Posterior cingulate gyrus (tissue), 11 donors: ENCODE data around the gene C20orf202.

Source experiments
- DNase-seq, 10 donors: peaks; one replicate each; pipeline versions ENCODE4 v3.0.0 to v3.0.0-alpha.2; 2020 to 2021; ENCODE audit warnings: mixed read lengths in 3 of 10
- intact Hi-C: fragments of 100-400 bp; cut with DNase I; formaldehyde crosslinking; loops from one replicate; pipeline ENCODE4 v1.15.1; 2023

C20orf202 gene

DNA sequence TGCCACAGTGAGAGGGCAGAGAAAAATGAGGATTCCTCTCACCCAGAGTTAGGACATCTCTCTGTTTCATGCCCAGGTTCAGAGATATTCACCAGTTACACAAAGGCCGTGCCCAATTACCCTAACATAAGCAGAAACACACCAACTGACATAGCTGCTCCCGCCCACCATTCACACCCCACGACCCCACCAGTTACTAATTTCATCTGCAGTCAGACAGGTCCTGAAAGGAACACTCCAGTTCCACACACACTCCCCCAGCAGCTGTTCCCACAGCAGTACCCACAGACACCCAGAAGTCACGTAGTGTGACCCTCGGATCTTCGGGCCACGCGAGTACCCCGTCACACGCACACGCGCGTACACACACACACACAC, 19.0 kb upstream of the C20orf202 start:
- intact Hi-C loops = no loop called here
- DNase-seq = no peak

DNA sequence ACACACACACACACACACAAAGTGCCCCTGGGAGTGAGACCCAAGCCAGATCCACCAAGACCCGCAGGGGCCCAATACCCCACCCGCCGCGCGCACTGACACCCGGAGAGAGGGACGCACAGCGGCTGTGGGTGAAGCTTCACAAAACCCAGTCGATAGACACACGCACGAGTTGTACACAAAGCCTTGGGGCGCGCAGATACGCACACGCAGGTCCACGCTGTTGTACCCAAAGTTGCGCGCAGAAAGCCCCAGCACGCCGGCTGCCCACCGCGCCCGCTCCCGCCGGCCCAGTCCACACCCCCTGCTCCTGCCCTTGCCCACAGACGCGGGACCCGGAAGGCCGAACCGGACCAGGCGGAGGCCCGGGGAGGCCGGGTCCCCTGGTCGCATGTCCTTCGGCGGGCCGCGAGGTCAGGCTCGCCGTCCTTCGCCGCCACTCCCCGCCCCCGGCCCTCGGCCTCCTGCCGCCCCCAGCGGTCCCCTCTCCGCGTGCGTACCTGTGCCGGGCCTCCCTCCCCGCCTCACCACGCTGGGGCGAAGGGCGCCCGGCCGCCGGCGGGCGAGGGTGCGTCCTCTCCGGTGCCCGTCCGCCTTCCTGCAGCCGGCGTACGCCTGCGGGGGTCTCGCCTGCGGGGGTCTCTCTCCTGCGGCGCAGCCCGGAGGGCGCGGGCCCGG, 18.5 kb upstream of the C20orf202 start, which contains the start of gene TMEM74B:
Gene TMEM74B (minus strand): TSS at position 344 of the 678 bp plus-strand sequence. CDS start 1,180 bp downstream, outside the sequence.
- peak in 4 of 10 donors; percentile 14 to 88 (median 50) for DNase-seq
- intact Hi-C loops = no loop called here

DNA sequence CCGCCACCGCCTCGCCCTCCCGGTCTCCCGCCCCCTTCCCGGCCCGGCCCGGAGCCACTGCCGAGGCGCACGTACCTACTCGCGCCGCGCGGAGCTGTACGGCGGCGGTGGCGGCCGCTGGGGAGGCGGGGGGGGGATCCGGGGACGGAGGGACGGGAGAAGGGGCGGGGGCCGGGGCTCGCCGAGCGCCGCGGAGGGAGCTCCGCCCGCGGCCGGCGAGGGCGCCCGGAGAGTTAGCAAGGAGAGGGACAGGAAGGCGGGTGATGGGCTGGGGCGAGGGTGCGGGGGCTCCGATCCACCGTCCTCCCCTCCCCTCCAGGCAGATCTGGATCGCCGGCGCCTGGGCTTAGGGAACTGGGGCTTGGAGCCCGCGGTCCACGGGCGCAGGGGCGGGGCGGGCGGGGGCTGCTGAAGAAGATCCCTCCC, 17.9 kb upstream of the C20orf202 start:
- intact Hi-C loops = no loop called here
- DNase-seq = peak in 3 of 10 donors; percentile 24 to 83 (median 69)

DNA sequence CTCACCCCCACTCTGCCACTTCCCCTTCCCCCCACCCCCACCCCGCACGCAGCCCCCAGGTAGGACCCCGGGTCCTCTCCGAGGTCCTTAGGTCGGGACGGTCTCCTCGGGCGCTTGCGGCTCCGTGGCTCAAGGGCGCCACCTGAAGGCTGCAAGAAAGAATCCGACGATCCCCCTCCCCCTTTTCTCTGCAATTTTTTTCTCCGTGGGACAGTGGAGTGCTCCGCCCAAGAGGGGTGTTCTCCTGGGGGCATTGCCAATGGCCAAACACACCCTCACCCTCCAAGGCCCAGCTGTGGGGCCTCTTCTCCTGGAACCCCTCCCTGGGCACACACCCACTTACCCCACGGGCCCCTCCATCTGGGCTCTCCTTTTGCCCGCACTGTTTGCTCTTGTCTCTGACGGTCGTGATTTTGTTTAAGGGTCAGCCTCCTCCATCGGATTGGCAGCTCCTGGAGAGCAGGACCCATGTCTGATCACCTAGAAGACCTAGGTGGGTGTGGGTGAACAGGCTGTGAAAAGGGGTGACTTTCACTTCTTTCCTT, 17.4 kb upstream of the C20orf202 start:
- peak in 6 of 10 donors; percentile 35 to 93 (median 66) for DNase-seq
- intact Hi-C loops = no loop called here

DNA sequence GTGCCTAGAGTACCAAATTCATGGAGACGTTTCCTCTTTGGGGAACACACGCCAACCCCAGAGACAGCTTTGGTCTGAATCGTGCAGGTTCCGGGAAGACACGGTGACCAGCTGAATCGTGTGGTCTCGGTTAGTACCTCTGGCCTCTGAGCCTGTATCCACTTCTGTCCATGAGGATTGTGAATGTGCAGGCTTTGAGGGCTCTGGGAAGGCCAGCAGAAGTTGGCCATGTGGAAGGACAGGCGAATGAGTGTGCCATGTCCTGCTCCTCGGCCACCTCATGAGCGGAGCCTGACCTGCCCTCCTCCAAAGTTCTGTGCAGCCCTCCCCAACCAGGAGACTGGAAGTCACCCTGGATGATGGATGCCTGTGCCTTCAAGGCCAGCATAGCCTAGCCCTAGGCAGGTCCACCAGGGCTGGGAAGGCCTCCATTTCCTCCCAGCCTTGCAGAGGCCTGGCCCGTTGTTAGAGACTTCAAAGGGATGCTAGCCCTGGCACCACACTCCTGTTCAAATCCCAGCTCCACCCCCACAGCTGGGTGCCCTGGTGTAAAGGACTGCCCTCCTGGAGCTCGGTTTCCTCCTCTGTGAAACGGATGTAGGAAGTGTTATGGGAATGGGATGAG, 16.8 kb upstream of the C20orf202 start:
- DNase-seq = no peak
- intact Hi-C loops = no loop called here

DNA sequence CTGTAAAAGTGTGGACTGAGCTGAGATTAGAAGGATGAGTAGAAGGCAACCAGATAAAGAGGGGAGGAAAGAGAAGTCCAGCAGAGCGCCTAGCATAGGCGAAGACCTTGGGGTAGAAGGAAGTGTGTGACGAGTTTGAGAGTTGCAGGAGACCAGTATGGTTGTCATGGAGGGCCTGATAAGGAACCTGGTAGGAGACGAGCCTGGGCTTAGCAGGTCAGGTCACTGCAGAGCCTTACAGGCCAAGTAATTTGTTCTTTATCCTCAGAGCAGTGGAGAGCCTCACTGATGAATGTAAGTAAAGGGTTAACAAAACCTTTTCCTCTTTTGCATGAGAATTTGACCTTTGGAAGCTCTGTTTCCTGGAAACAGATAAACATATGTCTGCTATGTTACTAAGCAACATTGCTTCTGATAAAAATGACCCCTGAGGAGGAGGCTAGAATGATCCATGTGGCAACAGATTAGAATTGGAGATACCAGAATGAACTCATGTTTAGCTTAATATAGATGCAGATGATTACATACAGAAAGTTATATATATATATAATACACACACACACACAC, 15.6 kb upstream of the C20orf202 start:
- DNase-seq = no peak
- intact Hi-C loops = no loop called here

DNA sequence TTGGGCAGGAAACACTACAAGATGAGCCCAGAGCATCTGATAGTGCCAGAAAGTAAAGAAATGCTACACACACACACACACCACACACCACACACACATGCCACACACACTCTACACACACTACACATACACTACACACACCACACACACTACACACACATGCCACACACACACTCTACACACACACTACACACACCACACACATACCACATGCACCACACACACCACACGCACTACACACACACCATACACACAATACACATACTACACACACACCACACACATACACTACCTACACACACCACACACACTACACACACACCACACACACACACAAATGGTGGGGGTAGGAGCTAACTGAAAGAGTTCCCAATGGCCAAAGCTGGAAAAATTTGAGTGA, 14.9 kb upstream of the C20orf202 start:
- intact Hi-C loops = no loop called here
- no peak for DNase-seq

DNA sequence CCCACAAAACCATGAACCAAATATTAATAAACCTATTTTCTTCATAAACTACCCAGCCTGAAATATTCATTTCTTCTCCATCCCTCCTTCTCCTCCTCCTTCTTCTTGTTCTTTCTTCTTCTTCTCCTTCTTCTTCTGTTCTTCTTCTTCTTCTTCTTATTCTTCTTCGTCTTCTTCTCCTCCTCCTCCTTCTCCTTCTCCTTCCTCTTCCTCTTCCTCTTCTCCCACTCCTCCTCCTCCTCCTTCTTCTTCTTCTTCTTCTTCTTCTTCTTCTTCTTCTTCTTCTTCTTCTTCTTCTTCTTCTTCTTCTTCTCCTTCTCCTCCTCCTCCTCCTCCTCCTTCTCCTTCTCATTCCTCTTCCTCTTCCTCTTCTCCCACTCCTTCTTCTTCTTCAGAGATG, 13.4 kb upstream of the C20orf202 start:
- no peak for DNase-seq
- intact Hi-C loops = no loop called here

DNA sequence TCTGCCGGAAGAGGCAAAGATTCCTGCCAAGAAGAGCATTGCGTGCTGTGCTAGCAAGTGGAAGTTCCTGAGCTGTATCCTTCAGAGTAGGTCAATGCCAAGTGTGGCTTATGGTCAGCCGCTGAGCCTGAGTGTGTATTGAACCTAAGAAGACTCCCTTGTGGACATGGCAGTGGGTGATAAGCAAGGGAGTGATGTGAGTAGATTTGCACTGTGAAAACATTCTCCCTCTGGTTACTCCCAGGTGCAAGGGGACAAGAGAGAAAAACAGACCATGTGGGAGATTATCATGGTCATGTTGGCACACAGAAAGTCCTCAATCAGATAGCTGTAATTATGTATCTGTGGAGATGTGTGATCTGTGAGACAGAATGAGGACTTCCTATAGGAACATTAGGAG, 12.4 kb upstream of the C20orf202 start:
- DNase-seq = no peak
- intact Hi-C loops = no loop called here

DNA sequence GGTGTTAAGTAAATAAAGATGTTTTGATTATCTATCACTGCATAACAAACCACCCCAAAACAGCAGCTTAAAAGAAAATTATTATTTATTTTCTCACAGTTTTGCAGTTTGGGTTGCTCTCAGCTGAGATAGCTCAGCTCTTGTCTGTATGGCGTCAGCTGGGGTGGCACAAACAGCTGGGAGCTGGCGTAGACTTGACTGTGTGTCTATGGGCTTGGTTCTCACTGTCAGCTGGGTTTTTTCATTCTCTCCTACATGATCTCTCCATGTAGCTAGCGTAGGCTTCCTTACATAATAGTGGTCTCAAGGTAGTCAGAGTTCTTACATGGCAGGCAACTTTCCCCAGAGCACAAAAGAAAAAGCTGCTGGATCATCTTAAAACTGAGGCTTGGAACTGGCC, 12.0 kb upstream of the C20orf202 start:
- intact Hi-C loops = no loop called here

DNA sequence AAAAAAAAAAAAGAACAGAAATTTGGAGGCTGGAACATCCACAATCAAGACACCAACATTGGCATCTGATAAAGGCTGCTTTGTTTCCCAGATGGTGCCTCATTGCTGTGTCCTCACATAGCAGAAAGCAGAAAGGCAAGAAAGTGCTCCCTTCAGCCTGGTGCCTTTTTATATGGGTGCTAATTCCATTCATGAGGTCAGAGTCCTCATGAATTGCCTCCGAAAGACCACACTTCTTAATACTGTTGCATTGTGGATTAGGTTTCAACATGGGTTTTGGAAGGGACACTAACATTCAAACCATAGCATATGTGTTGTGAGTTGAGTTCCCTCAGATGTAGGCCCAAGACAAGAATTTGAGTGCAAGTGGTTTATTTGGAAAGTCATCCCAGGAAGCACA, 8.0 kb upstream of the C20orf202 start:
- intact Hi-C loops = no loop called here
- DNase-seq = no peak

More for the DNA sequence above, 12.0 kb upstream of the C20orf202 start:
- DNase-seq = no peak

DNA sequence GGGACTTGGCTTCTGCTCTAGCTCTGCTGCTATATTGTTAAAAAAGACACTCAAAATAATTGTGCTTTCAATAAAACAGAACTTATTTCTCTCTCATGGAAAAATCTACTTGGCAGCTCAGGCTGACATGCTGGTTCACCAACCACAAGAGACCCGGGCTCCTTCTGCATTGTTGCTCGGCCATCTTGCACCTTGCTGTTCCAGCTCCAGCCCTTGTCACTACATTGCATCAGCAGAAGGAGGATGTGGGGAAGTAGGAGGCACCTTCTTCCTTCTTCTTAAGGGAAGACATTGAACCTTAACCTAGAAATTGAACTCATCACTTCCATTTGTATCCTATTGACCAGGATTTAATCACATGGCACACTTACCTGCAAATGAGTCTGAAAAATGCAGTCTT, 6.6 kb upstream of the C20orf202 start:
- DNase-seq = no peak
- intact Hi-C loops = no loop called here

DNA sequence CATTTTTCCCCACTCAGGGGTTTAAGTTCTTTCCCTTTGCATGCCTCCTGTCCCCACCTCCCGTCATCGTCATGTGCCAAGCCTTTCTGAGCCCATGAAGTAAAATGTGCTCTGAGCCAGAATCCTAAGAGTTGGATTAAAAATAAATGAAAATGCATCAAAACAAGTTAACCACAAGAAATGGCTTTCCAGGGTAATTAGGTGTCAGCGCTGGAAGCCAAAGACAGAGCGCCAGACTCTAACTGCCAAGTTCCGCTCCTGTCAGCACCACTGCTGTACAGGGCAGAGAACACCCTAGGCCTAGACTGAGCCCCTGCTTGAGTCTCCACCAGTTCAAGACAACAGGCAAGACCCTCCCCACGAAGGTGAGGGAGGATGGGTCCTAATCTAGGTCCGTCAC, 5.5 kb upstream of the C20orf202 start:
- intact Hi-C loops = no loop called here
- no peak for DNase-seq

DNA sequence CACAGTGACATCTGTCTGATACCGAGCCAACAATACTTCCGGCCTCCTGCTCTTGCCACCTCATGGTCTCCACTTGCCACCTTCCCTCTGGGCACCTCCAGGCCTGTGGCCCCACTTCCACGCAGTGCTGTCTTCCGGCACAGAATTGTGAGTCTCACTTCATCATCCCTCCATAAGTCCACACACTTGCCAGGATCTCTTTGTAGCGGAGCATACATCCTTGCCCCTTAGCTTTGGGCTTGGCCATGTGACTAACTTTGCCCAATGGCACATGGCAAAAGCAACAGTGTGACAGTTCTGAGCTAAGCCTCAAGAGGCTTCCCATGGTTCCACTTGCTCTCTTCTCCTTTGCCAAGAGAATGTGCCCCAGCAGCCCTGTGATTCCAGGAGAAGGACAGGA, 4.5 kb upstream of the C20orf202 start:
- no peak for DNase-seq
- intact Hi-C loops = no loop called here

DNA sequence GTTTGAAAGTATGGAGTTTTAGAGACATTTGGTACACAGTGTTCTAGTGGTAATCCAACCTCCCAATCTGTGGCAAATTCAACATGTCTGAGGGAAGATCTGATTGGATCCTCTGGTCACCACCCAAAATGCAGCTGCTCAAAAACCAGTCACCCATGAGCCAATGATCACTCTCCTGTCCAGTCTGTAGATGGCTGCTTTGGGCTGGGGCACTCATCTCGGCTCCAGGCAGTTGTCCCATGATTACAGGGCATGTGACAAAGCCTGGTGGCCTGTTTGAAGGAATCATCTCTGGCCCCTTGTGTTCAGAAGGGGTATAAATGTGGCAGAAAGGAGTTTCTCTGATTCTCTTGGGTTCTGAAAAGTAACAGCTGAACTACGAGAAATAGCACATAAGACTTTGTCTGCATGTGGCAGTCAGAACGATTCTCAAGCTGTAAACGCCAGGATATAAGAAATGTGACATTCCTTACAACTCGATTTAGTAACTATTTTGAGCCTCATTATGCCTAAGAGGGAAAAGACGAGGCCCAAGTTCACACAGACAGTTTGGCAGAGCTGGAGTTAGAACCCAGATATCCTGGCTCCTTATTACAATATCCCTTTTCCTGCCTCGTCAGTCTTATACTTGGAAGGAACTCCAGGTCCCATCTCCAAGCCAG, 3.9 kb upstream of the C20orf202 start:
- intact Hi-C loops = no loop called here
- DNase-seq = no peak

DNA sequence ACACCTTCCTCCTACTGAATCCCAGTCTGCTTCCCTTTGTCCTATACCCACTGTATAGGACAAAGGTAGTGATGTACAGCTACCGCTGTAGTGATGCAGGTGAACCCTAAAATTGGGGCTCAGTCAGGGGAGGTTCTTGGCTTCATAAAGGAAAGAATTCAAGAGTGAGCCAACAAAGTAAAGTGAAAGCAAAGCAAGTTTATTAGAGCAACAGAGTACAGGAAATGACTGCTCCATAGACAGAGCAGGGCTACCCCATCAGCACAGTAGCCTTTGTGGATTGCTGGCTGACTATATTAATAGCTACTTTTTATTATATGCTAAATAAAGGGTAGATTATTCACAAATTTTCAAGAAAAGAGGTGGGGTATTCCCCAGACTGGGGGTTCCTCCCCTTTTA, 3.3 kb upstream of the C20orf202 start:
- DNase-seq = no peak
- intact Hi-C loops = no loop called here

DNA sequence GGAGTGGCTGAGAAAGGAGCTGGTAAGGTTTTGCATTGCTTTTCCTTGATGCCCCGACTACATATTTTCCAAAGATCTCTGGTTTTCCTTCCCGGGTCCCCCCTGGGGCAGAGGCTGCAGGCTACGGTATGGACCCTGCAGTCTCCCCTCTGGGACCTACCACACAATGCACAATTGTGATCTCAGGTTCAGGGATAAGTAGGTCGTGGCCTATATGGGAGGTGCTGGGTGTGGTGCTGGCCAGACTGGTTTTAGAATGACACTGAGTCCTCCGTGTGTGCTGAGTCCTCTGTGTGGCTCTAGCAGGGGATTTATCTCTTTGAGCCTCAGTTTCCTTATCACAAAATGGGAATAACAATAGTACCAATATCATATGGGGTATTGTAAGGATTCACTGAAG, 376 bp downstream of the C20orf202 start:
- intact Hi-C loops = no loop called here

DNA sequence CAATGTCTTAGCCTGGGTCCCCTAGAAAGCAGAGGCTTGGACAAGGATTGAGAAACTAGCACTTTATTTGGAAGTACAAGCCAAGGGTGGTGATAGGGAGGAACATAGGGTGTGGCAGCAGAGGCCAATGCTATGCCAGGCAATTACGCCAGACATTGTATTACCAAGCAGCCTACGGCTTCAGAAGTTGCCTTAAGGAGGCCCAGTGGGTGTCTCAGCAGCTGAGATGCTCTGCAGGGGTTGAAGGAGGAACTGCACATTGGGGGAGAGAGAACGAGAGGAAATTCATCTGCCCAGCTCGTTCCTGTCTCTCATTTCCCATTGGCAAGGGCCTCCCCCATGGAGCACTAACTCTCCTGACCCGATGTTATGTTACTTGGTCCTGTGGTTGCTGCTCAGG, 859 bp downstream of the C20orf202 start:
- intact Hi-C loops = no loop called here
- DNase-seq = no peak

More for the DNA sequence above, 376 bp downstream of the C20orf202 start:
- no peak for DNase-seq

DNA sequence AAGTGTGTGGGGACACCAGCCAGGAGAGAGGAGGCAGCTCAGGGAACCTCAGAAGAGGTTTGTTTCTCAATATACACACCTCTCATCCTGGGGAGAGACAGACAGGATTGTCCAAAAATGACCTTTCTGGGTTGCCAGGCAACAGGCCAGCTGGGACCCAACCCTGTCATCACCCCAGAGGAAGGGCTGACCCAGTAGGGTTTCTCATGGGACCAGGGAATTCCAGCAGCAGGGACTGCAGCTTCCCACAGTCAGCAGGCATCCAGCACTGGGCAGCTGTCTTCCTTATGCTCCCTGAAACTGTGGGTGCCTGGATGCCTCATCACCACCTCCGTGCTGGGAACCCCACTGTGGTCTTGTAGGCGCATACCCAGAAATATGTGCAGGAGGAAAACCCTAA, 1.3 kb downstream of the C20orf202 start:
- no peak for DNase-seq

DNA sequence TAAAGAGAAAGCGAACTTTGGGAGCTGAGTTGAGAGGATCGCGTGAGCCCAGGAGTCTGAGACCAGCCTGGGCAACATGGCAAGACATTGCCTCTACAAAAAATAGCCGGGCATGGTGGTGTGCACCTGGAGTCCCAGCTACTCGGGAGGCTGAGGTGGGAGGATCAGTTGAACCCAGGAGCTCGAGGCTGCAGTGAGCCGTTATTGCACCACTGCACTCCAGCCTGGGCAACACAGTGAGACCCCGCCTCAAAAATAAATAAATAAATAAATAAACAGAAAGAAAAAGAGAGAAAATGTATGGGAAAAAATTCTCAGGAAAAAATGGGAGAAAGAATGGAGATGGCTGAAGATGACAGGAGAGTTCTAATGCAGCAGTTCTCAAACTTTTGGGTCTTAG, 2.5 kb downstream of the C20orf202 start:
- no peak for DNase-seq
- intact Hi-C loops = no loop called here

More for the DNA sequence above, 1.3 kb downstream of the C20orf202 start:
- intact Hi-C loops = no loop called here
